HG03159 (cell line): ENCODE measurements around the gene FOXN3.

Experiments
- ATAC-seq: cut with Tn5 transposase; IDR thresholded peaks from one replicate; pipeline ENCODE4 v1.9.1; 2021; ENCODE audit warnings: mild to moderate bottlenecking, moderate library complexity; ENCODE audit not compliant: unreplicated experiment

FOXN3 gene

GRCh38 chr14:89435492-89435891 lies 18.5 kb upstream of the FOXN3 start:
- ATAC-seq, result no peak

- no peak for ATAC-seq
These were observed 15.2 kb upstream of the FOXN3 start for GRCh38 chr14:89432226-89432625.

- peak; percentile 82 for ATAC-seq
These were observed 13.6 kb upstream of the FOXN3 start for GRCh38 chr14:89430391-89431236.

GRCh38 chr14:89429199-89430181 lies 12.5 kb upstream of the FOXN3 start:
- no peak for ATAC-seq

GRCh38 chr14:89428546-89429198 lies 11.6 kb upstream of the FOXN3 start:
- no peak for ATAC-seq

- no peak for ATAC-seq
These were observed 11.1 kb upstream of the FOXN3 start for GRCh38 chr14:89428173-89428523.

- ATAC-seq, result no peak
These were observed 10.6 kb upstream of the FOXN3 start for GRCh38 chr14:89427426-89428172.

GRCh38 chr14:89425931-89426330 lies 8.9 kb upstream of the FOXN3 start:
- ATAC-seq, result no peak

- ATAC-seq, result no peak
These were observed 7.2 kb upstream of the FOXN3 start for GRCh38 chr14:89424241-89424640.

GRCh38 chr14:89422952-89423345 lies 5.9 kb upstream of the FOXN3 start:
- ATAC-seq, result no peak

- no peak for ATAC-seq
These were observed 5.3 kb upstream of the FOXN3 start for GRCh38 chr14:89422181-89422951.

- ATAC-seq, result no peak
These were observed 3.5 kb upstream of the FOXN3 start for GRCh38 chr14:89420502-89420901.

- no peak for ATAC-seq
These were observed 3.0 kb upstream of the FOXN3 start for GRCh38 chr14:89419973-89420482.

- no peak for ATAC-seq
These were observed 1.9 kb upstream of the FOXN3 start for GRCh38 chr14:89418976-89419375.

GRCh38 chr14:89418452-89418851 lies 1.4 kb upstream of the FOXN3 start:
- no peak for ATAC-seq

GRCh38 chr14:89417465-89418225 lies 612 bp upstream of the FOXN3 start:
- ATAC-seq, result peak; percentile 50

- ATAC-seq, result peak; percentile 87
These were observed 734 bp downstream of the FOXN3 start for GRCh38 chr14:89416002-89416995.

- no peak for ATAC-seq
These were observed 1.9 kb downstream of the FOXN3 start for GRCh38 chr14:89415159-89415558.
